Measurements from ENCODE around the gene TMEM270. TPM values are rescaled to one million over a fixed set of nuclear protein-coding genes. Genes with fewer than 3 reads are reported as not detected.

Gene TMEM270
- total and polyA plus RNA-seq, 2 of the 8 experiments (the other 6 are each of a cell fraction or from before 2014, with no cell fraction given): 0.26 TPM; not detected in 1

GRCh38 chr7:73906874-73907273 is 45.9 kb downstream of the TMEM270 start (continued):
- TF ChIP-seq USF2 (IDR thresholded peaks at IDR 0.05; ENCODE audit: low read length): no peak
- no peak for TF ChIP-seq YY1 (IDR thresholded peaks at IDR 0.05; ENCODE audit: low read depth, low read length)
- no peak for TF ChIP-seq TCF12 (IDR thresholded peaks at IDR 0.05; ENCODE audit: low read depth, low read length)
- no peak for TF ChIP-seq CHD7 (IDR thresholded peaks at IDR 0.05; ENCODE audit: insufficient replicate concordance, low read length)
- TF ChIP-seq RNF2 (IDR thresholded peaks at IDR 0.05; ENCODE audit: borderline replicate concordance, low read depth, low read length, missing control alignments, poor library complexity, severe bottlenecking): no peak
